HG02870 (cell line): ENCODE data around the gene VWA8.
"Not testable (repeated sequence)": the region's sequence is repeated elsewhere in the genome, so short reads cannot be mapped to it uniquely, and the experiment has no call there.

Experiments
- ATAC-seq: cut with Tn5 transposase; IDR thresholded peaks from one replicate; pipeline ENCODE4 v1.9.1; 2021; ENCODE audit warnings: mild to moderate bottlenecking, moderate library complexity; ENCODE audit not compliant: unreplicated experiment

Gene VWA8

GRCh38 chr13:41969072-41969471 is 8.2 kb upstream of the VWA8 start:
- ATAC-seq, result no peak

- no peak for ATAC-seq
These were observed 5.8 kb upstream of the VWA8 start for GRCh38 chr13:41966671-41967070.

- ATAC-seq, result no peak
These were observed 2.1 kb upstream of the VWA8 start for GRCh38 chr13:41962994-41963393.

- ATAC-seq, result no peak
These were observed 504 bp upstream of the VWA8 start for GRCh38 chr13:41961466-41961760.

- peak; percentile 8 for ATAC-seq
These were observed 685 bp downstream of the VWA8 start for GRCh38 chr13:41960211-41960636.

- ATAC-seq, result no peak
These were observed 4.6 kb downstream of the VWA8 start for GRCh38 chr13:41956272-41956671.

- ATAC-seq, result no peak
These were observed 5.3 kb downstream of the VWA8 start for GRCh38 chr13:41955605-41956004.

- no peak for ATAC-seq
These were observed 6.7 kb downstream of the VWA8 start for GRCh38 chr13:41954226-41954625.

GRCh38 chr13:41952749-41953148 is 8.2 kb downstream of the VWA8 start:
- ATAC-seq, result no peak

- ATAC-seq, result not testable (repeated sequence)
These were observed 11.8 kb downstream of the VWA8 start for GRCh38 chr13:41949104-41949503.

GRCh38 chr13:41945926-41946325 is 15.0 kb downstream of the VWA8 start:
- no peak for ATAC-seq

GRCh38 chr13:41944635-41945397 is 16.1 kb downstream of the VWA8 start:
- ATAC-seq, result no peak

- no peak for ATAC-seq
These were observed 16.7 kb downstream of the VWA8 start for GRCh38 chr13:41944229-41944628.

GRCh38 chr13:41942462-41943094 is 18.3 kb downstream of the VWA8 start:
- ATAC-seq, result no peak

- no peak for ATAC-seq
These were observed 19.7 kb downstream of the VWA8 start for GRCh38 chr13:41941174-41941573.

GRCh38 chr13:41939398-41939797 is 21.5 kb downstream of the VWA8 start:
- ATAC-seq, result no peak

GRCh38 chr13:41938918-41939317 is 22.0 kb downstream of the VWA8 start:
- no peak for ATAC-seq

GRCh38 chr13:41937388-41937787 is 23.5 kb downstream of the VWA8 start:
- no peak for ATAC-seq

GRCh38 chr13:41935501-41935900 is 25.4 kb downstream of the VWA8 start:
- no peak for ATAC-seq

GRCh38 chr13:41934994-41935393 is 25.9 kb downstream of the VWA8 start:
- no peak for ATAC-seq

GRCh38 chr13:41934120-41934519 is 26.8 kb downstream of the VWA8 start:
- ATAC-seq, result no peak

GRCh38 chr13:41931337-41931736 is 29.6 kb downstream of the VWA8 start:
- ATAC-seq, result no peak

GRCh38 chr13:41930154-41930553 is 30.8 kb downstream of the VWA8 start:
- no peak for ATAC-seq
